ENCODE measurements around the gene DEDD.

GRCh38 chr1:161073474-161074121 lies 58.9 kb downstream of the DEDD start:
- TF ChIP-seq CTCF (conservative IDR thresholded peaks at IDR 0.05) (no peak), EZH2 (IDR thresholded peaks at IDR 0.05; ENCODE audit: low read depth) (no peak)

Measured in PC-9 (cell line).